CD4-positive, alpha-beta memory T cell (primary cell): ENCODE data around the gene PHACTR3. TPM values are rescaled to one million over a fixed set of nuclear protein-coding genes. Genes with fewer than 3 reads are reported as not detected.

ENCODE experiments used
- CTCF ChIA-PET: fragments of 350-600 bp; sonication (Branson Sonifier 250); formaldehyde crosslinking; loops from one replicate; lab custom pipeline; 2021; ENCODE audit warnings: inconsistent platforms; ENCODE audit not compliant: partially characterized antibody; lab: Charles Lee
- POLR2A ChIA-PET: fragments of 350-600 bp; sonication (Branson Sonifier 250); formaldehyde crosslinking; loops from one replicate; lab custom pipeline; 2021; ENCODE audit not compliant: partially characterized antibody; lab: Charles Lee
- DNase-seq, 5 donors: peaks; one replicate each; pipeline versions ENCODE4 v3.0.0 to v3.0.0-alpha.2; 2020 to 2022; ENCODE audit warnings: mixed read lengths in 1 of 5
- H3K27ac ChIP-seq: one replicate; pipeline ENCODE4 v1.7.0; 2013; ENCODE audit warnings: low read depth, low read length
- H3K27me3 ChIP-seq: 2 replicates; pipeline ENCODE4 v1.7.0; 2013; ENCODE audit warnings: mild to moderate bottlenecking, low read length, moderate library complexity; ENCODE audit not compliant: insufficient read depth
- H3K36me3 ChIP-seq: 2 replicates; pipeline ENCODE4 v1.7.0; 2013; ENCODE audit warnings: mild to moderate bottlenecking, low read length, moderate library complexity; ENCODE audit not compliant: insufficient read depth
- H3K4me1 ChIP-seq: 2 replicates; pipeline ENCODE4 v1.7.0; 2013; ENCODE audit warnings: mild to moderate bottlenecking, low read length, moderate library complexity; ENCODE audit not compliant: insufficient read depth
- H3K4me3 ChIP-seq, 2 donors: one replicate each; pipeline ENCODE4 v1.7.0; 2013; ENCODE audit warnings: low read length in 2 of 2, mild to moderate bottlenecking in 1 of 2
- H3K9me3 ChIP-seq, 2 donors: one replicate each; pipeline ENCODE4 v1.7.0; 2013; ENCODE audit warnings: low read length in 2 of 2, control low read depth in 1 of 2; ENCODE audit not compliant: control insufficient read depth in 1 of 2
- H3K27ac Mint-ChIP-seq, 7 donors: one replicate each; pipeline ENCODE4 v1.8.0; 2020 to 2021; ENCODE audit warnings: mixed read lengths in 7 of 7, mild to moderate bottlenecking in 6 of 7, inconsistent platforms in 3 of 7, moderate library complexity in 3 of 7
- H3K27me3 Mint-ChIP-seq, 2 donors: one replicate each; pipeline ENCODE4 v1.8.0; 2020 to 2021; ENCODE audit warnings: mixed read lengths in 2 of 2
- H3K36me3 Mint-ChIP-seq, 2 donors: one replicate each; pipeline ENCODE4 v1.8.0; 2020 to 2021; ENCODE audit warnings: mixed read lengths in 2 of 2, inconsistent platforms in 1 of 2, mild to moderate bottlenecking in 1 of 2
- H3K4me1 Mint-ChIP-seq, 4 donors: one replicate each; pipeline ENCODE4 v1.8.0; 2020 to 2021; ENCODE audit warnings: mixed read lengths in 4 of 4, mild to moderate bottlenecking in 1 of 4
- H3K4me3 Mint-ChIP-seq, 8 donors: one replicate each; pipeline ENCODE4 v1.8.0; 2020 to 2021; ENCODE audit warnings: mixed read lengths in 8 of 8, mild to moderate bottlenecking in 7 of 8, moderate library complexity in 6 of 8, inconsistent platforms in 3 of 8
- H3K9me3 Mint-ChIP-seq, 8 donors: one replicate each; pipeline ENCODE4 v1.8.0; 2020 to 2021; ENCODE audit warnings: mixed read lengths in 8 of 8, mild to moderate bottlenecking in 5 of 8, inconsistent platforms in 3 of 8, moderate library complexity in 1 of 8
- intact Hi-C: fragments of 100-400 bp; cut with micrococcal nuclease; formaldehyde crosslinking; loops from one replicate; pipeline ENCODE4 v1.15.1; 2023
- polyA plus RNA-seq, 2 donors: library from polyadenylated mRNA; unstranded; fragments of 300-500 nt; fragmentation: Illumina TruSeq; gene quantifications; one replicate each; pipeline ENCODE4 v1.2.3, GENCODE V29; 2021
- total RNA-seq, 2 experiments: library from RNA; stranded (reverse); gene quantifications; one replicate each; pipeline ENCODE4 v1.2.3, GENCODE V29; 2021

PHACTR3 gene
- total and polyA plus RNA-seq, 4 experiments from 2014 or later: not detected

GRCh38 chr20:59667981-59668515, 63.7 kb downstream of the PHACTR3 start:
- no peaks in the 10 kb centered on the region for H3K36me3 Mint-ChIP-seq
- intact Hi-C loops: no loop called here
- ChIA-PET CTCF (interaction anchor here (1.1 kb wide), 1 partner anchor 39 kb away, joined by 4 read pairs; no protein-coding TSS in a partner anchor), POLR2A (no interaction called here)
- Histone ChIP-seq H3K27me3 (no peaks in the 10 kb centered on the region), H3K4me1 (no peaks in the 10 kb centered on the region), H3K9me3 (no peaks in the 10 kb centered on the region), H3K27ac (no peak overlapping the region), H3K4me3 (no peak overlapping the region), H3K36me3 (no peaks in the 10 kb centered on the region)
- H3K4me3 Mint-ChIP-seq: no peak overlapping the region
- H3K27ac Mint-ChIP-seq: no peak overlapping the region
- peaks cover 15 to 16% of the 10 kb centered on the region in 2 donors for H3K27me3 Mint-ChIP-seq
- DNase-seq: no peak
- H3K9me3 Mint-ChIP-seq: peaks cover 0 to 3% (median 0%) of the 10 kb centered on the region in 8 donors
- no peaks in the 10 kb centered on the region for H3K4me1 Mint-ChIP-seq

- Mint-ChIP-seq H3K9me3 (peaks cover 0 to 3% (median 0%) of the 10 kb centered on the region in 8 donors), H3K27ac (no peak overlapping the region), H3K4me1 (no peaks in the 10 kb centered on the region), H3K27me3 (peaks cover 12 to 14% of the 10 kb centered on the region in 2 donors), H3K36me3 (no peaks in the 10 kb centered on the region), H3K4me3 (no peak overlapping the region)
- H3K27ac ChIP-seq: no peak overlapping the region
- no peaks in the 10 kb centered on the region for H3K4me1 ChIP-seq
- no peaks in the 10 kb centered on the region for H3K27me3 ChIP-seq
- no peak overlapping the region for H3K4me3 ChIP-seq
- H3K9me3 ChIP-seq: no peaks in the 10 kb centered on the region
- POLR2A ChIA-PET: no interaction called here
- DNase-seq: no peak
- H3K36me3 ChIP-seq: no peaks in the 10 kb centered on the region
- CTCF ChIA-PET: interaction anchor here (1.1 kb wide), 1 partner anchor 38 kb away, joined by 4 read pairs; no protein-coding TSS in a partner anchor
- intact Hi-C loops: no loop called here
Measured at GRCh38 chr20:59668926-59669850, 64.8 kb downstream of the PHACTR3 start.

GRCh38 chr20:59670786-59671492, 66.6 kb downstream of the PHACTR3 start:
- H3K27me3 ChIP-seq: no peaks in the 10 kb centered on the region
- no peak overlapping the region for H3K27ac Mint-ChIP-seq
- ChIA-PET POLR2A (no interaction called here), CTCF (no interaction called here)
- no peaks in the 10 kb centered on the region for H3K36me3 Mint-ChIP-seq
- no peak for DNase-seq
- intact Hi-C loops: no loop called here
- H3K27ac ChIP-seq: no peak overlapping the region
- peaks cover 4 to 7% of the 10 kb centered on the region in 2 donors for H3K27me3 Mint-ChIP-seq
- H3K4me3 ChIP-seq: no peak overlapping the region
- H3K4me3 Mint-ChIP-seq: no peak overlapping the region
- no peaks in the 10 kb centered on the region for H3K9me3 Mint-ChIP-seq
- H3K9me3 ChIP-seq: no peaks in the 10 kb centered on the region
- no peaks in the 10 kb centered on the region for H3K4me1 ChIP-seq
- H3K4me1 Mint-ChIP-seq: no peaks in the 10 kb centered on the region
- H3K36me3 ChIP-seq: no peaks in the 10 kb centered on the region

- ChIA-PET POLR2A (no interaction called here), CTCF (no interaction called here)
- no peaks in the 10 kb centered on the region for H3K9me3 ChIP-seq
- peaks cover 4 to 5% of the 10 kb centered on the region in 2 donors for H3K27me3 Mint-ChIP-seq
- no peak overlapping the region for H3K27ac ChIP-seq
- no peaks in the 10 kb centered on the region for H3K27me3 ChIP-seq
- no peak overlapping the region for H3K4me3 ChIP-seq
- no peaks in the 10 kb centered on the region for H3K36me3 ChIP-seq
- DNase-seq: no peak
- intact Hi-C loops: no loop called here
- H3K4me3 Mint-ChIP-seq: no peak overlapping the region
- no peaks in the 10 kb centered on the region for H3K4me1 Mint-ChIP-seq
- no peaks in the 10 kb centered on the region for H3K4me1 ChIP-seq
- H3K36me3 Mint-ChIP-seq: no peaks in the 10 kb centered on the region
- no peak overlapping the region for H3K27ac Mint-ChIP-seq
- H3K9me3 Mint-ChIP-seq: no peaks in the 10 kb centered on the region
Measured at GRCh38 chr20:59671661-59672471, 67.5 kb downstream of the PHACTR3 start.

GRCh38 chr20:59672576-59672975, 68.2 kb downstream of the PHACTR3 start:
- CTCF ChIA-PET: no interaction called here
- intact Hi-C loops: no loop called here
- no peak overlapping the region for H3K4me3 ChIP-seq
- H3K27me3 ChIP-seq: no peaks in the 10 kb centered on the region
- Mint-ChIP-seq H3K4me1 (no peaks in the 10 kb centered on the region), H3K27me3 (peaks cover 4 to 9% of the 10 kb centered on the region in 2 donors), H3K9me3 (no peaks in the 10 kb centered on the region), H3K36me3 (no peaks in the 10 kb centered on the region), H3K4me3 (no peak overlapping the region), H3K27ac (no peak overlapping the region)
- no peaks in the 10 kb centered on the region for H3K9me3 ChIP-seq
- no peaks in the 10 kb centered on the region for H3K4me1 ChIP-seq
- no peaks in the 10 kb centered on the region for H3K36me3 ChIP-seq
- H3K27ac ChIP-seq: no peak overlapping the region
- POLR2A ChIA-PET: no interaction called here
- DNase-seq: no peak

- no peaks in the 10 kb centered on the region for H3K4me1 ChIP-seq
- no peak overlapping the region for H3K4me3 Mint-ChIP-seq
- no peaks in the 10 kb centered on the region for H3K36me3 ChIP-seq
- H3K27me3 Mint-ChIP-seq: peaks cover 4 to 13% of the 10 kb centered on the region in 2 donors
- no peak for DNase-seq
- POLR2A ChIA-PET: no interaction called here
- intact Hi-C loops: no loop called here
- H3K27me3 ChIP-seq: no peaks in the 10 kb centered on the region
- no peak overlapping the region for H3K27ac ChIP-seq
- CTCF ChIA-PET: no interaction called here
- H3K4me3 ChIP-seq: no peak overlapping the region
- H3K36me3 Mint-ChIP-seq: no peaks in the 10 kb centered on the region
- H3K27ac Mint-ChIP-seq: no peak overlapping the region
- H3K4me1 Mint-ChIP-seq: no peaks in the 10 kb centered on the region
- no peaks in the 10 kb centered on the region for H3K9me3 Mint-ChIP-seq
- no peaks in the 10 kb centered on the region for H3K9me3 ChIP-seq
Measured at GRCh38 chr20:59673288-59673997, 69.1 kb downstream of the PHACTR3 start.
